A673 (cell line): ENCODE measurements around the gene VIT. TPM values are rescaled to one million over a fixed set of nuclear protein-coding genes. Genes with fewer than 3 reads are reported as not detected.

Source experiments
- BruUV-seq: library from RNA; stranded (reverse); fragments of 400-500 nt; replicated peaks from 2 replicates; lab custom pipeline; 2021; lab: Mats Ljungman, UMichigan
- CTCF ChIA-PET: fragments of 300-600 bp; sonication (Branson Sonifier 250); formaldehyde crosslinking; loops from one replicate; lab custom pipeline; 2022; ENCODE audit warnings: antibody characterized with exemption; lab: Charles Lee
- POLR2A ChIA-PET: fragments of 300-600 bp; sonication (Branson Sonifier 250); formaldehyde crosslinking; loops from one replicate; lab custom pipeline; 2022; ENCODE audit warnings: antibody characterized with exemption; ENCODE audit not compliant: low non-redundant PET; lab: Charles Lee
- DNase-seq: peaks from one replicate; pipeline ENCODE4 v3.0.0-alpha.2; 2015; ENCODE audit warnings: low spot score
- H3K27ac ChIP-seq: fragments of 200-600 bp; sonication (generic); 2 replicates; pipeline ENCODE4 v1.5.1; 2016; ENCODE audit warnings: mixed run types, low read depth, mild to moderate bottlenecking, mixed read lengths, antibody characterized with exemption, low read length; ENCODE audit not compliant: poor library complexity, severe bottlenecking
- H3K27me3 ChIP-seq: fragments of 200-600 bp; sonication (generic); replicated peaks from 2 replicates; pipeline ENCODE4 v1.6.1; 2017; ENCODE audit warnings: mixed run types, low read depth, mild to moderate bottlenecking, mixed read lengths, antibody characterized with exemption, low read length; ENCODE audit not compliant: insufficient read depth, poor library complexity
- H3K36me3 ChIP-seq: fragments of 200-600 bp; sonication (generic); 2 replicates; pipeline ENCODE4 v1.6.1; 2016; ENCODE audit warnings: mixed run types, mild to moderate bottlenecking, mixed read lengths, antibody characterized with exemption, low read length; ENCODE audit not compliant: insufficient read depth, poor library complexity, severe bottlenecking
- H3K4me1 ChIP-seq: fragments of 200-600 bp; sonication (generic); 2 replicates; pipeline ENCODE4 v1.6.1; 2017; ENCODE audit warnings: mixed run types, mild to moderate bottlenecking, mixed read lengths, antibody characterized with exemption, low read length; ENCODE audit not compliant: insufficient read depth, poor library complexity, severe bottlenecking
- H3K4me3 ChIP-seq: fragments of 200-600 bp; sonication (generic); 2 replicates; pipeline ENCODE4 v1.5.1; 2016; ENCODE audit warnings: low read depth, mixed run types, mild to moderate bottlenecking, mixed read lengths, low read length; ENCODE audit not compliant: poor library complexity, severe bottlenecking
- H3K9me3 ChIP-seq: fragments of 200-600 bp; sonication (generic); 2 replicates; pipeline ENCODE4 v1.6.1; 2016; ENCODE audit warnings: mixed run types, low read depth, mild to moderate bottlenecking, mixed read lengths, antibody characterized with exemption, low read length; ENCODE audit not compliant: poor library complexity, severe bottlenecking
- CTCF ChIP-seq: fragments of 300-800, 200-600 bp; sonication (generic); conservative IDR thresholded peaks from 2 replicates; pipeline ENCODE4 v1.5.1; 2017; ENCODE audit warnings: low read depth, mild to moderate bottlenecking, antibody characterized with exemption, low read length, moderate library complexity, mixed read lengths
- EZH2 ChIP-seq: fragments of 200-600 bp; sonication (generic); IDR thresholded peaks from 2 replicates; pipeline ENCODE4 v1.6.1; 2017; ENCODE audit warnings: borderline replicate concordance, low read depth, mild to moderate bottlenecking, mixed read lengths, antibody characterized with exemption, low read length; ENCODE audit not compliant: poor library complexity, severe bottlenecking
- intact Hi-C: fragments of 100-400 bp; cut with micrococcal nuclease; formaldehyde crosslinking; loops from one replicate; pipeline ENCODE4 v1.10.0; 2022; ENCODE audit not compliant: unreplicated experiment
- total RNA-seq: library from RNA; stranded (reverse); gene quantifications from 2 replicates; pipeline ENCODE4 v1.2.3, GENCODE V29; 2021

The VIT gene
- total RNA-seq, 1 experiment from 2014 or later = not detected

- H3K9me3 ChIP-seq = no peaks in the 10 kb centered on the region
- H3K4me3 ChIP-seq = no peak overlapping the region
- CTCF ChIA-PET = no interaction called here
- POLR2A ChIA-PET = no interaction called here
- peaks cover 8% of the 10 kb centered on the region for H3K4me1 ChIP-seq
- intact Hi-C loops = no loop called here
- H3K27me3 ChIP-seq = no peaks in the 10 kb centered on the region
- no peak overlapping the region for H3K27ac ChIP-seq
- no TSS peak for BruUV-seq
- H3K36me3 ChIP-seq = no peaks in the 10 kb centered on the region
- no peak for DNase-seq
- no peak for TF ChIP-seq EZH2
- no peak for TF ChIP-seq CTCF
Measured at GRCh38 chr2:36701918-36702317, 5.4 kb downstream of the VIT start.

DNA sequence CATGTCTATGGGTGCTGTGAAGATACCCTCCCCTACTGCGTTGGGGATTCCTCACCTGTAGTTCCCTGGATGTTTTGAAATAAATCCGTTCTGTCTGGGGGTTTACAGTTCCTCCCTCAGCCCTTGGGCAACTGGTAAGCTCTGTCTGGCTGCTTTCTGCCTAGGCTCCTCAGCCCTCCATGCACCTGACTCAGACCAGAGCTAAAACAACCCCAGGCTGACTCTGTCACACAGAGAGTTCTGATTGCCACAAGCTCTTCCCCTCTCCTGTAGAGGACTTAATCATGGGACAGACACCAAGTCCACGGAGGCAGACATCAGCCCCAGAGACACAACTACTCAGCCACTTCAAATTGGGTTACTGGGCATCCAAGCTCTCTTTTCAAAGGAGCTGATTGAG lies 6.3 kb downstream of the VIT start:
- no peaks in the 10 kb centered on the region for H3K36me3 ChIP-seq
- ChIA-PET CTCF (no interaction called here), POLR2A (no interaction called here)
- no peak for DNase-seq
- H3K27ac ChIP-seq = no peak overlapping the region
- H3K4me1 ChIP-seq = peaks cover 10% of the 10 kb centered on the region
- no peaks in the 10 kb centered on the region for H3K9me3 ChIP-seq
- BruUV-seq = no TSS peak
- no peaks in the 10 kb centered on the region for H3K27me3 ChIP-seq
- TF ChIP-seq CTCF = no peak
- TF ChIP-seq EZH2 = no peak
- intact Hi-C loops = no loop called here
- H3K4me3 ChIP-seq = no peak overlapping the region

- BruUV-seq = no TSS peak
- CTCF ChIA-PET = no interaction called here
- peaks cover 19% of the 10 kb centered on the region for H3K4me1 ChIP-seq
- no peak overlapping the region for H3K27ac ChIP-seq
- POLR2A ChIA-PET = no interaction called here
- no peak for DNase-seq
- H3K27me3 ChIP-seq = no peaks in the 10 kb centered on the region
- H3K36me3 ChIP-seq = no peaks in the 10 kb centered on the region
- H3K9me3 ChIP-seq = no peaks in the 10 kb centered on the region
- no peak overlapping the region for H3K4me3 ChIP-seq
- intact Hi-C loops = no loop called here
- no peak for TF ChIP-seq CTCF
Measured at GRCh38 chr2:36704475-36705150, 8.1 kb downstream of the VIT start.
